Testis (tissue), 2 donors: ENCODE results near the gene FAM20B.

Experiments used
- CTCF ChIP-seq, 3 experiments: fragments of 450-650 bp in 2 of 3; fragments of 200-600 bp in 1 of 3; sonication (generic) in 1 of 3; IDR thresholded peaks; one replicate each; pipeline ENCODE4 v1.5.1; 2016 to 2019; ENCODE audit warnings: antibody characterized with exemption in 3 of 3, mild to moderate bottlenecking in 2 of 3, moderate library complexity in 1 of 3
- POLR2A ChIP-seq: fragments of 450-650 bp; IDR thresholded peaks from one replicate; pipeline ENCODE4 v1.6.1; 2017; ENCODE audit warnings: antibody characterized with exemption, mild to moderate bottlenecking, moderate library complexity

- TF ChIP-seq CTCF (IDR thresholded peaks at IDR 0.05) (no peak), POLR2A (no peak)
These were observed 24.2 kb upstream of the FAM20B start for GRCh38 chr1:179001451-179001850.
